Body of pancreas (tissue), 4 donors: Measurements from ENCODE around the gene FAM204A.

Experiments
- CTCF ChIP-seq, 7 experiments: fragments of 450-650 bp in 4 of 7; fragments of 200-600 bp in 3 of 7; sonication (generic) in 3 of 7; IDR thresholded peaks; one replicate each; pipeline ENCODE4 v1.5.1; 2016 to 2019; ENCODE audit warnings: antibody characterized with exemption in 7 of 7
- POLR2A ChIP-seq, 3 donors: fragments of 450-650 bp; IDR thresholded peaks; one replicate each; pipeline ENCODE4 v1.6.1; 2016; ENCODE audit warnings: antibody characterized with exemption in 3 of 3, mild to moderate bottlenecking in 2 of 3

GRCh38 chr10:118291122-118291521 lies 51.0 kb downstream of the FAM204A start:
- TF ChIP-seq CTCF (IDR thresholded peaks at IDR 0.05) (no peak), POLR2A (IDR thresholded peaks at IDR 0.05) (no peak)
